Parathyroid adenoma (tissue), 2 donors: ENCODE measurements around the gene MBNL2.

Experiments
- H2AFZ ChIP-seq: fragments of 300-600 bp; sonication (generic); one replicate; pipeline ENCODE4 v1.7.0; 2017; ENCODE audit warnings: antibody characterized with exemption, mild to moderate bottlenecking
- H3K27ac ChIP-seq: fragments of 300-600 bp; sonication (generic); one replicate; pipeline ENCODE4 v1.7.0; 2017
- H3K27me3 ChIP-seq: fragments of 300-600 bp; sonication (generic); one replicate; pipeline ENCODE4 v1.7.0; 2017; ENCODE audit warnings: low read length; ENCODE audit not compliant: control insufficient read depth, insufficient read depth
- H3K36me3 ChIP-seq: fragments of 300-600 bp; sonication (generic); one replicate; pipeline ENCODE4 v1.7.0; 2017; ENCODE audit warnings: low read length; ENCODE audit not compliant: control insufficient read depth, insufficient read depth
- H3K4me1 ChIP-seq: fragments of 300-600 bp; sonication (generic); one replicate; pipeline ENCODE4 v1.7.0; 2017; ENCODE audit warnings: control low read depth
- H3K4me2 ChIP-seq: fragments of 300-600 bp; sonication (generic); one replicate; pipeline ENCODE4 v1.7.0; 2017; ENCODE audit warnings: low read length
- H3K4me3 ChIP-seq: fragments of 300-600 bp; sonication (generic); one replicate; pipeline ENCODE4 v1.7.0; 2017; ENCODE audit warnings: low read depth, low read length
- H3K79me2 ChIP-seq: fragments of 300-600 bp; sonication (generic); one replicate; pipeline ENCODE4 v1.7.0; 2017; ENCODE audit warnings: control low read depth
- H3K9ac ChIP-seq: fragments of 300-600 bp; sonication (generic); one replicate; pipeline ENCODE4 v1.7.0; 2017; ENCODE audit warnings: mild to moderate bottlenecking
- H3K9me3 ChIP-seq: fragments of 300-600 bp; sonication (generic); one replicate; pipeline ENCODE4 v1.7.0; 2017; ENCODE audit warnings: low read length; ENCODE audit not compliant: control insufficient read depth
- CTCF ChIP-seq: fragments of 300-600 bp; sonication (generic); IDR thresholded peaks from one replicate; pipeline ENCODE4 v1.7.0; 2017; ENCODE audit warnings: antibody characterized with exemption, mild to moderate bottlenecking
- donor health status: primary hyperparathyroidism.

MBNL2 gene

GRCh38 chr13:97231829-97232196 lies 9.7 kb downstream of the MBNL2 start:
- no peak overlapping the region for H2AFZ ChIP-seq
- H3K27me3 ChIP-seq, result no peaks in the 10 kb centered on the region
- no peak overlapping the region for H3K4me2 ChIP-seq
- TF ChIP-seq CTCF, result no peak
- no peaks in the 10 kb centered on the region for H3K36me3 ChIP-seq
- no peak overlapping the region for H3K9ac ChIP-seq
- no peak overlapping the region for H3K4me3 ChIP-seq
- H3K4me1 ChIP-seq, result peaks cover 7% of the 10 kb centered on the region
- no peaks in the 10 kb centered on the region for H3K9me3 ChIP-seq
- H3K79me2 ChIP-seq, result peaks cover 54% of the 10 kb centered on the region
- no peak overlapping the region for H3K27ac ChIP-seq

GRCh38 chr13:97233499-97233898 lies 11.4 kb downstream of the MBNL2 start:
- no peak for TF ChIP-seq CTCF
- Histone ChIP-seq H3K4me3 (no peak overlapping the region), H3K4me1 (peaks cover 4% of the 10 kb centered on the region), H3K4me2 (no peak overlapping the region), H3K9me3 (no peaks in the 10 kb centered on the region), H3K79me2 (peaks cover 65% of the 10 kb centered on the region), H2AFZ (no peak overlapping the region), H3K27me3 (no peaks in the 10 kb centered on the region), H3K9ac (no peak overlapping the region), H3K27ac (no peak overlapping the region), H3K36me3 (no peaks in the 10 kb centered on the region)

GRCh38 chr13:97234236-97234635 lies 12.1 kb downstream of the MBNL2 start:
- H3K27me3 ChIP-seq, result no peaks in the 10 kb centered on the region
- H2AFZ ChIP-seq, result no peak overlapping the region
- H3K9me3 ChIP-seq, result no peaks in the 10 kb centered on the region
- TF ChIP-seq CTCF, result no peak
- no peak overlapping the region for H3K4me3 ChIP-seq
- no peak overlapping the region for H3K4me2 ChIP-seq
- H3K4me1 ChIP-seq, result peaks cover 4% of the 10 kb centered on the region
- H3K79me2 ChIP-seq, result peaks cover 62% of the 10 kb centered on the region
- no peak overlapping the region for H3K9ac ChIP-seq
- no peaks in the 10 kb centered on the region for H3K36me3 ChIP-seq
- no peak overlapping the region for H3K27ac ChIP-seq

GRCh38 chr13:97234742-97235141 lies 12.6 kb downstream of the MBNL2 start:
- H3K9ac ChIP-seq, result no peak overlapping the region
- H2AFZ ChIP-seq, result no peak overlapping the region
- no peak overlapping the region for H3K4me3 ChIP-seq
- H3K27me3 ChIP-seq, result no peaks in the 10 kb centered on the region
- H3K4me2 ChIP-seq, result no peak overlapping the region
- no peaks in the 10 kb centered on the region for H3K36me3 ChIP-seq
- peaks cover 58% of the 10 kb centered on the region for H3K79me2 ChIP-seq
- no peak overlapping the region for H3K27ac ChIP-seq
- H3K4me1 ChIP-seq, result peaks cover 4% of the 10 kb centered on the region
- no peak for TF ChIP-seq CTCF
- no peaks in the 10 kb centered on the region for H3K9me3 ChIP-seq

GRCh38 chr13:97235549-97236231 lies 13.6 kb downstream of the MBNL2 start:
- no peaks in the 10 kb centered on the region for H3K9me3 ChIP-seq
- H2AFZ ChIP-seq, result no peak overlapping the region
- H3K4me3 ChIP-seq, result no peak overlapping the region
- H3K36me3 ChIP-seq, result no peaks in the 10 kb centered on the region
- H3K27ac ChIP-seq, result no peak overlapping the region
- peaks cover 50% of the 10 kb centered on the region for H3K79me2 ChIP-seq
- peaks cover 4% of the 10 kb centered on the region for H3K4me1 ChIP-seq
- no peak overlapping the region for H3K9ac ChIP-seq
- TF ChIP-seq CTCF, result no peak
- H3K4me2 ChIP-seq, result no peak overlapping the region
- H3K27me3 ChIP-seq, result no peaks in the 10 kb centered on the region
